HG02759 (cell line): ENCODE data around the gene ZBTB7C.

Experiments used
- ATAC-seq: cut with Tn5 transposase; IDR thresholded peaks from one replicate; pipeline ENCODE4 v1.9.1; 2021; ENCODE audit warnings: mild to moderate bottlenecking, moderate library complexity; ENCODE audit not compliant: unreplicated experiment

Gene ZBTB7C

GRCh38 chr18:48172226-48173006 lies 236.8 kb downstream of the ZBTB7C start:
- no peak for ATAC-seq

GRCh38 chr18:48171490-48172188 lies 237.5 kb downstream of the ZBTB7C start:
- no peak for ATAC-seq

- no peak for ATAC-seq
Observed at GRCh38 chr18:48170651-48171050, 238.5 kb downstream of the ZBTB7C start.

- ATAC-seq, result no peak
Observed at GRCh38 chr18:48168861-48169260, 240.3 kb downstream of the ZBTB7C start.

- no peak for ATAC-seq
Observed at GRCh38 chr18:48167897-48168253, 241.3 kb downstream of the ZBTB7C start.

GRCh38 chr18:48166336-48166875 lies 242.8 kb downstream of the ZBTB7C start:
- ATAC-seq, result no peak

- no peak for ATAC-seq
Observed at GRCh38 chr18:48165111-48165866, 243.9 kb downstream of the ZBTB7C start.

- ATAC-seq, result no peak
Observed at GRCh38 chr18:48164701-48165100, 244.5 kb downstream of the ZBTB7C start.

GRCh38 chr18:48164116-48164515 lies 245.1 kb downstream of the ZBTB7C start:
- ATAC-seq, result no peak

GRCh38 chr18:48163738-48164115 lies 245.5 kb downstream of the ZBTB7C start:
- ATAC-seq, result no peak

GRCh38 chr18:48162956-48163737 lies 246.0 kb downstream of the ZBTB7C start:
- ATAC-seq, result no peak

GRCh38 chr18:48161911-48162698 lies 247.1 kb downstream of the ZBTB7C start:
- peak; percentile 67 for ATAC-seq

- peak; percentile 95 for ATAC-seq
Observed at GRCh38 chr18:48161191-48161910, 247.8 kb downstream of the ZBTB7C start.

GRCh38 chr18:48160622-48161021 lies 248.6 kb downstream of the ZBTB7C start:
- no peak for ATAC-seq

GRCh38 chr18:48159816-48160215 lies 249.4 kb downstream of the ZBTB7C start:
- ATAC-seq, result no peak

GRCh38 chr18:48158721-48159120 lies 250.5 kb downstream of the ZBTB7C start:
- no peak for ATAC-seq

- ATAC-seq, result no peak
Observed at GRCh38 chr18:48157956-48158355, 251.2 kb downstream of the ZBTB7C start.

- ATAC-seq, result no peak
Observed at GRCh38 chr18:48155856-48156255, 253.3 kb downstream of the ZBTB7C start.

- ATAC-seq, result no peak
Observed at GRCh38 chr18:48154828-48155227, 254.4 kb downstream of the ZBTB7C start.
